DND-41 (cell line): ENCODE results near the gene MACROD2.

ENCODE experiments used
- ATAC-seq: fragments of 200-7000 bp; cut with Tn5 transposase; 3 replicates; pipeline ENCODE4 v1.9.1; 2021; ENCODE audit warnings: low read depth; ENCODE audit not compliant: insufficient read depth
- DNase-seq: peaks from one replicate; pipeline ENCODE4 v3.0.0-alpha.2; 2020
- H2AFZ ChIP-seq: 2 replicates; pipeline ENCODE4 v1.6.0; 2012; ENCODE audit warnings: low read depth, low read length
- H3K27ac ChIP-seq: 2 replicates; pipeline ENCODE4 v1.5.1; 2012; ENCODE audit warnings: low read length, inconsistent platforms
- H3K27me3 ChIP-seq: fragments of 200-600 bp; sonication (generic); 2 replicates; pipeline ENCODE4 v1.6.0; 2012; ENCODE audit warnings: low read length, mild to moderate bottlenecking, inconsistent platforms; ENCODE audit not compliant: insufficient read depth, poor library complexity
- H3K36me3 ChIP-seq: 2 replicates; pipeline ENCODE4 v1.5.1; 2012; ENCODE audit warnings: low read length, inconsistent platforms; ENCODE audit not compliant: insufficient read depth
- H3K4me1 ChIP-seq: 2 replicates; pipeline ENCODE4 v1.5.1; 2012; ENCODE audit warnings: mild to moderate bottlenecking, low read length; ENCODE audit not compliant: insufficient read depth
- H3K4me2 ChIP-seq: 2 replicates; pipeline ENCODE4 v1.6.0; 2012; ENCODE audit warnings: mild to moderate bottlenecking, moderate library complexity, low read length, inconsistent platforms; ENCODE audit not compliant: insufficient read depth
- H3K4me3 ChIP-seq, 2 experiments: fragments of 200-600 bp in 1 of 2; shearing (Covaris generic) in 1 of 2; 2 replicates each; pipeline ENCODE4 v1.5.1; 2012 to 2016; ENCODE audit warnings: inconsistent platforms in 2 of 2, low read length in 2 of 2, mild to moderate bottlenecking in 2 of 2, low read depth in 1 of 2, moderate library complexity in 1 of 2
- H3K79me2 ChIP-seq: 2 replicates; pipeline ENCODE4 v1.6.0; 2012; ENCODE audit warnings: low read length, inconsistent platforms; ENCODE audit not compliant: insufficient read depth
- H3K9ac ChIP-seq: 2 replicates; pipeline ENCODE4 v1.6.0; 2012; ENCODE audit warnings: low read depth, mild to moderate bottlenecking, inconsistent platforms, low read length, moderate library complexity
- H3K9me3 ChIP-seq: 2 replicates; pipeline ENCODE4 v1.5.1; 2012; ENCODE audit warnings: low read length, moderate library complexity, mild to moderate bottlenecking, inconsistent platforms; ENCODE audit not compliant: insufficient read depth, severe bottlenecking
- H4K20me1 ChIP-seq: 2 replicates; pipeline ENCODE4 v1.6.0; 2012; ENCODE audit warnings: low read length; ENCODE audit not compliant: insufficient read depth
- CTCF ChIP-seq: IDR thresholded peaks from 2 replicates; pipeline ENCODE4 v1.5.1; 2012; ENCODE audit warnings: borderline replicate concordance, low read length, moderate library complexity, mild to moderate bottlenecking; ENCODE audit not compliant: poor library complexity, severe bottlenecking; ENCODE audit errors: extremely low read depth
- EZH2 ChIP-seq: IDR thresholded peaks from 3 replicates; pipeline ENCODE4 v1.6.1; 2012; ENCODE audit warnings: borderline replicate concordance, low read depth, mild to moderate bottlenecking, moderate library complexity, low read length, inconsistent platforms; ENCODE audit not compliant: severe bottlenecking

Gene MACROD2

GRCh38 chr20:15832512-15832911 is 1837.2 kb downstream of the MACROD2 start:
- H3K9ac ChIP-seq, result no peak overlapping the region
- no peaks in the 10 kb centered on the region for H3K9me3 ChIP-seq
- no peak overlapping the region for H3K4me3 ChIP-seq
- H3K27me3 ChIP-seq, result no peaks in the 10 kb centered on the region
- H3K36me3 ChIP-seq, result no peaks in the 10 kb centered on the region
- H4K20me1 ChIP-seq, result no peaks in the 10 kb centered on the region
- no peaks in the 10 kb centered on the region for H3K4me1 ChIP-seq
- H3K27ac ChIP-seq, result no peak overlapping the region
- H3K4me2 ChIP-seq, result no peak overlapping the region
- no peak overlapping the region for H2AFZ ChIP-seq
- H3K79me2 ChIP-seq, result no peaks in the 10 kb centered on the region
- TF ChIP-seq CTCF (no peak), EZH2 (no peak)
- ATAC-seq (no peak), DNase-seq (no peak)

GRCh38 chr20:15834857-15835256 is 1839.5 kb downstream of the MACROD2 start:
- no peaks in the 10 kb centered on the region for H4K20me1 ChIP-seq
- H3K9me3 ChIP-seq, result no peaks in the 10 kb centered on the region
- no peak overlapping the region for H3K9ac ChIP-seq
- H2AFZ ChIP-seq, result no peak overlapping the region
- no peaks in the 10 kb centered on the region for H3K27me3 ChIP-seq
- H3K4me1 ChIP-seq, result no peaks in the 10 kb centered on the region
- no peak for ATAC-seq
- no peak overlapping the region for H3K4me3 ChIP-seq
- no peak overlapping the region for H3K27ac ChIP-seq
- TF ChIP-seq EZH2, result no peak
- no peak for TF ChIP-seq CTCF
- no peaks in the 10 kb centered on the region for H3K36me3 ChIP-seq
- H3K79me2 ChIP-seq, result no peaks in the 10 kb centered on the region
- DNase-seq, result no peak
- no peak overlapping the region for H3K4me2 ChIP-seq

- Histone ChIP-seq H2AFZ (no peak overlapping the region), H3K27me3 (no peaks in the 10 kb centered on the region), H3K9me3 (no peaks in the 10 kb centered on the region), H3K4me3 (no peak overlapping the region), H3K4me2 (no peak overlapping the region), H3K79me2 (no peaks in the 10 kb centered on the region), H4K20me1 (no peaks in the 10 kb centered on the region), H3K9ac (no peak overlapping the region), H3K27ac (no peak overlapping the region), H3K4me1 (no peaks in the 10 kb centered on the region), H3K36me3 (no peaks in the 10 kb centered on the region)
- no peak for ATAC-seq
- TF ChIP-seq CTCF (no peak), EZH2 (no peak)
- DNase-seq, result no peak
These were observed 1840.5 kb downstream of the MACROD2 start for GRCh38 chr20:15835811-15836210.

- Histone ChIP-seq H4K20me1 (no peaks in the 10 kb centered on the region), H3K9me3 (no peaks in the 10 kb centered on the region), H3K4me3 (no peak overlapping the region), H3K9ac (no peak overlapping the region), H3K4me2 (no peak overlapping the region), H3K4me1 (no peaks in the 10 kb centered on the region), H3K27ac (no peak overlapping the region), H2AFZ (no peak overlapping the region), H3K79me2 (no peaks in the 10 kb centered on the region), H3K36me3 (no peaks in the 10 kb centered on the region), H3K27me3 (no peaks in the 10 kb centered on the region)
- TF ChIP-seq EZH2 (no peak), CTCF (no peak)
- no peak for DNase-seq
- ATAC-seq, result no peak
These were observed 1841.3 kb downstream of the MACROD2 start for GRCh38 chr20:15836634-15837033.
